ENCODE data around the gene MAP1B. TPM values are rescaled to one million over a fixed set of nuclear protein-coding genes. Genes with fewer than 3 reads are reported as not detected.
A peak's percentile ranks its signal among the peaks of the same experiment; 100 is the strongest.

Gene MAP1B
- total and polyA plus RNA-seq, 9 of the 15 experiments (the other 6 are each of a cell fraction or from before 2014, with no cell fraction given): 5.2 to 66.1 (median 17.3) TPM

DNA sequence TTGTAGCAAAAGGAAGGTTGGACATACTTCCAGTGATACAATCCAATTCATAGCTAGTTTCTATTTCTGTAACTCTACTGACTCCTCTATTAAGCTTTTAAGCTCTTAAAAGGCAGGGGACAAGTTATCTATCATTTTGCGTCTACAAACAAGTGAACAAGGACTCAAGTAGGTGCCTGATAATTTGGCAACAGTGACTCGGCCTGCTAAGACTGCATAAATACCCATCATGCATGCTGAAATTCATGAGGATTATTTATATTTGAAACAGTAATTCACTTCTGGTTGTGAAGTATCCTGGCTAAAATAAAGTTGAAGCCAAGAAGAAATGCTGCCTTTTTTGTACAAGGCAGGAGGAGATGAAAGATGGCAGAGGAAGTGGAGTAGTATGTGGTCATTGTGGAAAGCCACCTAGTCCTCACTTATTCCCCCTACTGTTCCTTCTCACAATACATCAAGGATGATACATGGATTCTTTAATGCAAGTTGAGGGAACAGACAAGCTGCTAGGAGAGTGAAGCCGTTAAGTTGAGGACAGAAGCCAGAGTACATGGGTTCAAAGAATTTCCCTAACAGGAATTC, 138.8 kb downstream of the MAP1B start (continued):
- TF ChIP-seq BRCA1 (IDR thresholded peaks at IDR 0.05) (no peak), BRCA1 (CRISPR knock-in tag; IDR thresholded peaks at IDR 0.05) (no peak), RCOR1 (IDR thresholded peaks at IDR 0.05; ENCODE audit: borderline replicate concordance in 1 of 2, low read depth in 2 of 2, low read length in 2 of 2) (0 out of 4 replicates have a peak, but pooled peaks of 1 of the 2 experiments have one; percentile 35), IRF2 (CRISPR knock-in tag; IDR thresholded peaks at IDR 0.05) (no peak), SOX6 (IDR thresholded peaks at IDR 0.05) (0 out of 2 replicates have a peak, but pooled peaks have one; percentile 34), HEY1 (CRISPR knock-in tag; IDR thresholded peaks at IDR 0.05; ENCODE audit: borderline replicate concordance) (no peak), ELF2 (CRISPR knock-in tag; IDR thresholded peaks at IDR 0.05) (no peak), NFIX (CRISPR knock-in tag; IDR thresholded peaks at IDR 0.05; ENCODE audit: low read depth) (no peak), HSF4 (CRISPR knock-in tag; IDR thresholded peaks at IDR 0.05; ENCODE audit: borderline replicate concordance) (no peak), ZNF324 (CRISPR knock-in tag; IDR thresholded peaks at IDR 0.05) (no peak), CTBP1 (IDR thresholded peaks at IDR 0.05; ENCODE audit: borderline replicate concordance) (no peak), HNRNPUL1 (IDR thresholded peaks at IDR 0.05; ENCODE audit: low read length) (no peak), GATAD2A (IDR thresholded peaks at IDR 0.05) (no peak), ETV1 (tag; conservative IDR thresholded peaks at IDR 0.05; ENCODE audit: low read depth) (peak; percentile 48; the same call in 1 of the 2 replicates), CREB5 (CRISPR knock-in tag; IDR thresholded peaks at IDR 0.05) (no peak), POLR2AphosphoS5 (IDR thresholded peaks at IDR 0.05; ENCODE audit: control insufficient read depth, insufficient read depth, low read depth, low read length) (no peak), PBX2 (CRISPR knock-in tag; IDR thresholded peaks at IDR 0.05; ENCODE audit: low read depth) (no peak), PBX2 (tag; conservative IDR thresholded peaks at IDR 0.05; ENCODE audit: low read depth) (peak; percentile 64)
- TF ChIP-seq, protein P1, sequence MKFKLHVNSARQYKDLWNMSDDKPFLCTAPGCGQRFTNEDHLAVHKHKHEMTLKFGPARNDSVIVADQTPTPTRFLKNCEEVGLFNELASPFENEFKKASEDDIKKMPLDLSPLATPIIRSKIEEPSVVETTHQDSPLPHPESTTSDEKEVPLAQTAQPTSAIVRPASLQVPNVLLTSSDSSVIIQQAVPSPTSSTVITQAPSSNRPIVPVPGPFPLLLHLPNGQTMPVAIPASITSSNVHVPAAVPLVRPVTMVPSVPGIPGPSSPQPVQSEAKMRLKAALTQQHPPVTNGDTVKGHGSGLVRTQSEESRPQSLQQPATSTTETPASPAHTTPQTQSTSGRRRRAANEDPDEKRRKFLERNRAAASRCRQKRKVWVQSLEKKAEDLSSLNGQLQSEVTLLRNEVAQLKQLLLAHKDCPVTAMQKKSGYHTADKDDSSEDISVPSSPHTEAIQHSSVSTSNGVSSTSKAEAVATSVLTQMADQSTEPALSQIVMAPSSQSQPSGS (CRISPR knock-in tag; IDR thresholded peaks at IDR 0.05): no peak
- TF ChIP-seq, protein P2, sequence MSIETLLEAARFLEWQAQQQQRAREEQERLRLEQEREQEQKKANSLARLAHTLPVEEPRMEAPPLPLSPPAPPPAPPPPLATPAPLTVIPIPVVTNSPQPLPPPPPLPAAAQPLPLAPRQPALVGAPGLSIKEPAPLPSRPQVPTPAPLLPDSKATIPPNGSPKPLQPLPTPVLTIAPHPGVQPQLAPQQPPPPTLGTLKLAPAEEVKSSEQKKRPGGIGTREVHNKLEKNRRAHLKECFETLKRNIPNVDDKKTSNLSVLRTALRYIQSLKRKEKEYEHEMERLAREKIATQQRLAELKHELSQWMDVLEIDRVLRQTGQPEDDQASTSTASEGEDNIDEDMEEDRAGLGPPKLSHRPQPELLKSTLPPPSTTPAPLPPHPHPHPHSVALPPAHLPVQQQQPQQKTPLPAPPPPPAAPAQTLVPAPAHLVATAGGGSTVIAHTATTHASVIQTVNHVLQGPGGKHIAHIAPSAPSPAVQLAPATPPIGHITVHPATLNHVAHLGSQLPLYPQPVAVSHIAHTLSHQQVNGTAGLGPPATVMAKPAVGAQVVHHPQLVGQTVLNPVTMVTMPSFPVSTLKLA (conservative IDR thresholded peaks at IDR 0.05): peak in 1 of 2 experiments; percentile 28; a peak in 1 of 4 replicates
- TF ChIP-seq, protein P3, sequence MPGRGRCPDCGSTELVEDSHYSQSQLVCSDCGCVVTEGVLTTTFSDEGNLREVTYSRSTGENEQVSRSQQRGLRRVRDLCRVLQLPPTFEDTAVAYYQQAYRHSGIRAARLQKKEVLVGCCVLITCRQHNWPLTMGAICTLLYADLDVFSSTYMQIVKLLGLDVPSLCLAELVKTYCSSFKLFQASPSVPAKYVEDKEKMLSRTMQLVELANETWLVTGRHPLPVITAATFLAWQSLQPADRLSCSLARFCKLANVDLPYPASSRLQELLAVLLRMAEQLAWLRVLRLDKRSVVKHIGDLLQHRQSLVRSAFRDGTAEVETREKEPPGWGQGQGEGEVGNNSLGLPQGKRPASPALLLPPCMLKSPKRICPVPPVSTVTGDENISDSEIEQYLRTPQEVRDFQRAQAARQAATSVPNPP (IDR thresholded peaks at IDR 0.05; ENCODE audit: borderline replicate concordance, insufficient read depth, insufficient read length): no peak

Data from K562 (cell line).